NCI-H2081 treated with DMSO at 0.1 percent for 48 hours (cell line): Measurements from ENCODE around the gene NAP1L4.

Experiments used
- DNase-seq: peaks from one replicate; lab custom pipeline; 2025; lab: John Stamatoyannopoulos, UW

Gene NAP1L4

GRCh38 chr11:3010521-3011275 is 18.6 kb upstream of the NAP1L4 start:
- DNase-seq, result no peak

GRCh38 chr11:3010004-3010403 is 17.9 kb upstream of the NAP1L4 start:
- no peak for DNase-seq

GRCh38 chr11:3009481-3009880 is 17.4 kb upstream of the NAP1L4 start:
- no peak for DNase-seq

GRCh38 chr11:3008746-3009336 is 16.7 kb upstream of the NAP1L4 start:
- DNase-seq, result no peak

GRCh38 chr11:3007404-3008010 is 15.4 kb upstream of the NAP1L4 start:
- DNase-seq, result no peak

GRCh38 chr11:3006505-3007260 is 14.6 kb upstream of the NAP1L4 start:
- DNase-seq, result no peak

GRCh38 chr11:3004481-3004880 is 12.4 kb upstream of the NAP1L4 start:
- DNase-seq, result no peak

GRCh38 chr11:3003396-3004231 is 11.5 kb upstream of the NAP1L4 start:
- DNase-seq, result no peak

- DNase-seq, result no peak
Measured at GRCh38 chr11:3002871-3003270, 10.7 kb upstream of the NAP1L4 start.

- no peak for DNase-seq
Measured at GRCh38 chr11:3002351-3002861, 10.3 kb upstream of the NAP1L4 start.

GRCh38 chr11:3001496-3001895 is 9.4 kb upstream of the NAP1L4 start:
- DNase-seq, result no peak

GRCh38 chr11:3000032-3000961 is 8.2 kb upstream of the NAP1L4 start:
- peak; percentile 89 for DNase-seq

GRCh38 chr11:2999464-2999998 is 7.4 kb upstream of the NAP1L4 start:
- no peak for DNase-seq

- DNase-seq, result peak; percentile 54
Measured at GRCh38 chr11:2998073-2998850, 6.1 kb upstream of the NAP1L4 start.

GRCh38 chr11:2997406-2997805 is 5.3 kb upstream of the NAP1L4 start:
- DNase-seq, result no peak

- DNase-seq, result no peak
Measured at GRCh38 chr11:2996976-2997375, 4.8 kb upstream of the NAP1L4 start.

- no peak for DNase-seq
Measured at GRCh38 chr11:2995893-2996554, 3.9 kb upstream of the NAP1L4 start.

GRCh38 chr11:2995031-2995561 is 3.0 kb upstream of the NAP1L4 start:
- no peak for DNase-seq

GRCh38 chr11:2994336-2994730 is 2.2 kb upstream of the NAP1L4 start:
- no peak for DNase-seq
